Natural killer cell treated with Interleukin-12 subunit alpha and Interleukin-12 subunit beta and Interleukin-15 and Interleukin-18, amount 100 ng/mL, for 72 hours (primary cell): ENCODE data around the gene UBQLN4. TPM values are rescaled to one million over a fixed set of nuclear protein-coding genes. Genes with fewer than 3 reads are reported as not detected.

Source experiments
- total RNA-seq, 2 donors: library from RNA; stranded (reverse); gene quantifications; one replicate each; pipeline ENCODE4 v1.2.3, GENCODE V29; 2022

The UBQLN4 gene
- total RNA-seq, 2 donors from 2014 or later, result 30.4 to 51.4 TPM

Other genes starting within 250 kb of the UBQLN4 start
- gene GON4L, start 196.6 kb downstream of the UBQLN4 start, total RNA-seq, result 100 to 1,000 TPM in 1 of 2 donors, 10 to 100 TPM in 1; 91.0 to 124 TPM
- 10 to 100 TPM; 29.3 to 43.9 TPM for gene SYT11, start 194.2 kb downstream of the UBQLN4 start, total RNA-seq
- gene RIT1, start 142.4 kb downstream of the UBQLN4 start, total RNA-seq, result 10 to 100 TPM; 29.4 to 40.2 TPM
- 10 to 100 TPM; 47.6 to 96.0 TPM for gene KHDC4, start 119.4 kb downstream of the UBQLN4 start, total RNA-seq
- not detected for gene RXFP4, start 112.2 kb downstream of the UBQLN4 start, total RNA-seq
- 100 to 1,000 TPM; 205 to 234 TPM for gene ARHGEF2, start 75.3 kb downstream of the UBQLN4 start, total RNA-seq
- 100 to 1,000 TPM; 240 to 299 TPM for gene SSR2, start 32.8 kb downstream of the UBQLN4 start, total RNA-seq
- 10 to 100 TPM; 34.0 to 35.6 TPM for gene LAMTOR2, start 984 bp upstream of the UBQLN4 start, total RNA-seq
- not detected for gene RAB25, start 7.4 kb upstream of the UBQLN4 start, total RNA-seq
- under 1 TPM; 0.06 to 0.07 TPM for gene MEX3A, start 28.7 kb upstream of the UBQLN4 start, total RNA-seq
- 10 to 100 TPM; 21.4 to 67.6 TPM for gene LMNA, start 60.9 kb upstream of the UBQLN4 start, total RNA-seq
- gene SEMA4A, start 99.8 kb upstream of the UBQLN4 start, total RNA-seq, result 10 to 100 TPM in 1 of 2 donors, 1 to 10 TPM in 1; 3.9 to 16.6 TPM
- gene SLC25A44, start 140.3 kb upstream of the UBQLN4 start, total RNA-seq, result 10 to 100 TPM; 54.4 to 56.6 TPM
- gene PMF1, start 159.2 kb upstream of the UBQLN4 start, total RNA-seq, result 100 to 1,000 TPM in 1 of 2 donors, 10 to 100 TPM in 1; 90.6 to 105 TPM
- gene BGLAP, start 188.4 kb upstream of the UBQLN4 start, total RNA-seq, result 1 to 10 TPM; 1.8 to 2.3 TPM
- 1 to 10 TPM; 5.9 to 9.5 TPM for gene PAQR6, start 194.3 kb upstream of the UBQLN4 start, total RNA-seq
- gene SMG5, start 229.0 kb upstream of the UBQLN4 start, total RNA-seq, result 100 to 1,000 TPM in 1 of 2 donors, 10 to 100 TPM in 1; 89.3 to 130 TPM
- 10 to 100 TPM in 1 of 2 donors, 1 to 10 TPM in 1; 6.4 to 12.0 TPM for gene TMEM79, start 230.5 kb upstream of the UBQLN4 start, total RNA-seq
- gene GLMP, start 241.9 kb upstream of the UBQLN4 start, total RNA-seq, result 10 to 100 TPM; 17.2 to 19.6 TPM
- gene VHLL, start 245.5 kb upstream of the UBQLN4 start, total RNA-seq, result not detected